Right renal cortex interstitium (tissue), 3 donors: ENCODE measurements around the gene CLEC4E. TPM values are rescaled to one million over a fixed set of nuclear protein-coding genes. Genes with fewer than 3 reads are reported as not detected.
"Not testable (repeated sequence)": the region's sequence is repeated elsewhere in the genome, so short reads cannot be mapped to it uniquely, and the experiment has no call there.

Experiments used
- DNase-seq, 3 donors: peaks; one replicate each; pipeline ENCODE4 v3.0.0-alpha.2; 2013; ENCODE audit warnings: low read depth in 3 of 3, low spot score in 2 of 3
- polyA plus RNA-seq, 3 donors: library from polyadenylated mRNA; unstranded; fragments of 120-200 nt; gene quantifications; one replicate each; pipeline ENCODE4 v1.2.1, GENCODE V29; 2013; ENCODE audit not compliant: insufficient read length in 3 of 3

The CLEC4E gene
- polyA plus RNA-seq = 1 to 10 TPM; 1.9 to 2.1 (median 2.0) TPM

- not testable (repeated sequence) for DNase-seq
Observed at GRCh38 chr12:8540831-8541230, at the start of gene CLEC4E. Gene CLEC4E, minus strand, starts transcription at chr12:8540905. Its CDS starts 108 bp downstream, at chr12:8540797.

- DNase-seq = no peak
Observed at GRCh38 chr12:8589679-8590078, 49.0 kb upstream of the CLEC4E start.

- DNase-seq = not testable (repeated sequence)
Observed at GRCh38 chr12:8584478-8584877, 43.8 kb upstream of the CLEC4E start.

- DNase-seq = no peak
Observed at GRCh38 chr12:8584004-8584403, 43.3 kb upstream of the CLEC4E start.

GRCh38 chr12:8581098-8581784 is 40.5 kb upstream of the CLEC4E start:
- no peak for DNase-seq

- DNase-seq = no peak
Observed at GRCh38 chr12:8577879-8578278, 37.2 kb upstream of the CLEC4E start.

GRCh38 chr12:8572507-8572906 is 31.8 kb upstream of the CLEC4E start:
- DNase-seq = no peak

GRCh38 chr12:8566525-8566924 is 25.8 kb upstream of the CLEC4E start:
- DNase-seq = no peak

GRCh38 chr12:8566052-8566451 is 25.3 kb upstream of the CLEC4E start:
- DNase-seq = not testable (repeated sequence)

- no peak for DNase-seq
Observed at GRCh38 chr12:8564656-8565055, 24.0 kb upstream of the CLEC4E start.

- DNase-seq = no peak
Observed at GRCh38 chr12:8563356-8563755, 22.7 kb upstream of the CLEC4E start.

GRCh38 chr12:8562310-8562709 is 21.6 kb upstream of the CLEC4E start:
- no peak for DNase-seq

GRCh38 chr12:8561011-8561410 is 20.3 kb upstream of the CLEC4E start:
- no peak for DNase-seq

- DNase-seq = no peak
Observed at GRCh38 chr12:8559676-8560075, 19.0 kb upstream of the CLEC4E start.

GRCh38 chr12:8556531-8557097 is 15.9 kb upstream of the CLEC4E start:
- no peak for DNase-seq

- DNase-seq = no peak
Observed at GRCh38 chr12:8554451-8555195, 13.9 kb upstream of the CLEC4E start.

- no peak for DNase-seq
Observed at GRCh38 chr12:8553088-8553627, 12.5 kb upstream of the CLEC4E start.

- DNase-seq = no peak
Observed at GRCh38 chr12:8549381-8549780, 8.7 kb upstream of the CLEC4E start.

GRCh38 chr12:8548192-8548591 is 7.5 kb upstream of the CLEC4E start:
- no peak for DNase-seq

GRCh38 chr12:8547645-8548044 is 6.9 kb upstream of the CLEC4E start:
- no peak for DNase-seq

GRCh38 chr12:8546591-8546990 is 5.9 kb upstream of the CLEC4E start:
- DNase-seq = no peak
